ENCODE data around the gene ASPRV1. TPM values are rescaled to one million over a fixed set of nuclear protein-coding genes. Genes with fewer than 3 reads are reported as not detected.
A peak's percentile ranks its signal among the peaks of the same experiment; 100 is the strongest.
"Not testable (repeated sequence)": the region's sequence is repeated elsewhere in the genome, so short reads cannot be mapped to it uniquely, and the experiment has no call there.

ASPRV1 gene
- polyA plus RNA-seq, 3 donors: 4.3 to 5.1 (median 4.4) TPM

DNA sequence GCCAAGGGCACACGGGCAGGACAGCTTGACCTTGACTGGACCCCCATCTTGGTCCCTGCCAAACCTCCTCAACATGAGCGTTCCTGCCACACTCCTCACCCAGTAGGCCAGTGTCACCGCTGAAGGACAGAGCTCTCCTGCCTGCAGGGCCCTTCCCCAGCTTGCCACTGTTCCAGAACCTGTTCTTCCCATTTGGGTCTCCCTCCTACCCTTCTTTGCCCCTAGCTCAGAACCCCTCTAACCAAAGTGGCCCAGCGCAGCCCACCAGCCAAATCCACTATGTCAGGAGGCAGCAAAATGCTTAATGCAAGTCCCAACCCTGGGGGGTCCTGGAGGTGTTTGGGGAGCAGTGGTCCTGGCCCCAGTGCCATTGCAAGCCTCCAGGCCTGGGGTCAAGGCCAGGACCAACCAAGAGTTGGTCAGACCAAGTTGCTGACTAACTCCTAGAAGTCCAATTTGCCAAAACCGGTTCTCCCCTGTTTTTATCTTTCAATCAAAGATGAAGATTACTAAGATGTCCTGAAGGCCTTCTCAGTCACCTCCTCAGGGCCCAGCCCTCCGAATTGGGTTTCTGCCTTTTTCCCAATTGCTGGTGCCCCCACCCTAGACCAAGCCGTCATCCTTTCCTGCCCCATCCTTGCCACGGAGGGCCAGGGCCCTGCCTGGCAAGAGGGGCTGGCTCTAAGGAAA, 4.5 kb upstream of the ASPRV1 start:
- DNase-seq: no peak

DNA sequence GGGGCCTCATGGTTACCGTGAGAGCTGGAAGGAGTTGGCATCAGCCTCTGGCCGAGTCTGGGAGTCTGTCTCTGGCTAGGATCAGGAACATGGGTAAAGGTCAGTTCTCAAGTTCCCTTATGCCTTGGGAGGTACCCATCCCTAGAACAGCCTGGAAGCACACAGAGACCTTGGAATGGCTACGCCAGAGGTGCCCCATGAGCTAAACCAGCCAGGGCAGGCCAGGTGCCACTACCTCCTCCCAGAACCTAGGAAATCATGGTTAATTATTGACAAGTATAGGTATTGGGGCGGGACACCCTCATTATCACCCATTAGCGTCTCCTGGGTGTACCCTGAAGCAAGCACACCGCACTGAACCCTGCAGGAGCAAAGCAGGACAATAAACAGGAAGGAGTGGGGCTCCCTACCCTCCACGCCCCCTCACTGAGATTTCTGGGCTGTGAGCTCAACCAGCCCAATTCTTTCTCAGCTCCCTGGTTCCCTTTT, 3.0 kb upstream of the ASPRV1 start:
- no peak for DNase-seq

DNA sequence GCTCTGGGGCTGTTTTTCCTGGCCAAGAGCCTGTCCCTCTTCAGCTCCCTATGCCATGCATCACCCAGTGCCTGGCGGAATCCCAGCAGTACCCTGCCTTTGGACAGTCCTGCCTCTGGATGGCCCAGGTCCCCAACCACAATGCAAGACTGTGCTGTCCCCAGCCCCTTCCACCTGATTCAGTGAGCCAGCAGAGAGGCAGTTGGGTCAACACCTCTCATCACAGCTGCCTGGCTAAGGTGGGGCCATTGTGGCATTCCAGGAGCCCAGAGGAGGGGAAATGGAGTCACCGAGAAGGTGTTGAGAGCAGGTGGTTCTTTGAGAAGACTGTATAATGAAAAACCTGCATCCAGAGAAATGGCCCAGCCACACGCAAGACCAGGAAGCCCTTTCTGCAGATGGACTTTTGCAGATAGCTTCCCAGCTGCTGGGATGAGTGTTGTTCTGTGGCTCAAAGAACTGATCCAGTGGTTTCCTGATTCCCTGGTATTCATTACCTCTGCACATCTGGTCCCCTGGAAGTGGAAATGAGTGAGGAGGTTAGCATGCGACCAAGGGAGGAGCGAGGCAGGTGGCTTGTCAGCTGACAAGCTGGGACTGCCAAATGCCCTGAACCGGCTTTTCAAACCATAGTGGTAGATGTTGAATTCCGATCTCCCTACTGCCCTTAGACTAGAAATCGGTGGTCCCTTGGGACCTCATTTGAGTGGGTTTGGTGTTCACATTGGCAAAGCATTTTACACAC, 1.7 kb upstream of the ASPRV1 start:
- DNase-seq: no peak

DNA sequence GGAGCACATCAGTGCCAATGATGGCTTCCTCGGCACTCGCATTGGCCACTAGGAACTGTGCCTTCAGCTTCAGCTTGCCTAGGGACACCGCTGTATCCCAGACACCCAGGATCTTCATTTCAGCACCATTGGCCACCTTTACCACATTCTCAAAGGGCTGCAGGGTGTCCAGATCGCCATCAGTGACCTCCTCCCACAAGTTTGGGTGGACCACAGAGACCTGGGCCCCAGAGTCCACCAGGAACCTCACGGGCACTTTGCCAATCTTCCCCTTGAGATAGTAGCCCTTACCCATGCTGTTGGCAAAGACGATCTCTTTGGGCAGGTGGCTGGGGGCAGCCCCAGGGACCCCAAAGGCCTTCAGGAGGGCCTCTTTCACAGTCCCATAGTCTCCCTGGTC, 610 bp downstream of the ASPRV1 start:
- DNase-seq: no peak

DNA sequence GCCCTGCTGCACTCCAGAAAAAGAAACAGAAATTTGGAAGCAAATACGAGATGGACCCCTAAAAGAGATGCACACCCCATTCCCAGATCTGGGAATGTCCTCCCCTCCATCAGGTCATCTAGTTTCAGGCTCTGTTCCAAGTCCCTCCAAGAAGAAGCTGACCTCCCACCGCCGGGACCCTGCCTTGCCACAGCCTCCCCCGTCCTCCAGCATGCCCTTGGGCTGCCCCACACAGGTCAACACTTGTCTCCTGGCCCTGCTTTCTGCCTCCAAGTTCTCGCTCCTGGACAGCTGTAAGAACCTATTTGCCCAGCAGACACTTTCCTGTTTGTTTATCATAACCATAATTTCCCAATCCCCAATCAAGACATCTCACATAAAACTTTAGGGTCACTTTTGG, 2.0 kb downstream of the ASPRV1 start:
- DNase-seq: no peak

DNA sequence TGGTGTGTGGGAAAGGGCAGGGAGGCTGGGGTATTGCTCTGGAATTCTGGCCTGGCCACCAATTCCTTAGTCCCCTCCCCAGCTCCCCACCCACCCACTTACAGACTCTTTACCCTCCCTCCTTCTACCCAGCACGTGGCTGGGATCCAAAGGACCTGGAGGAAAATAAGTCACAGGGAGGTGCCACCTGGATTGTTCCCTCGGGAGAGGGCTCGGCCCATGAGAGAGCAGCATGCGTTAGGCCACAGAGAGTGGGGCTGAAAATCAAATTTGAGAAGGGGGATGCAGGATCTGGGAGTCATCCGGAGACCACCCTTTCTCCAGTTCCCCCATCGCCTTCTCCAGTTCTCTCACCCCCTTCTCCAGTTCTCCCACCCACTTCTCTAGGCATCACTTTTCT, 3.0 kb downstream of the ASPRV1 start:
- no peak for DNase-seq

DNA sequence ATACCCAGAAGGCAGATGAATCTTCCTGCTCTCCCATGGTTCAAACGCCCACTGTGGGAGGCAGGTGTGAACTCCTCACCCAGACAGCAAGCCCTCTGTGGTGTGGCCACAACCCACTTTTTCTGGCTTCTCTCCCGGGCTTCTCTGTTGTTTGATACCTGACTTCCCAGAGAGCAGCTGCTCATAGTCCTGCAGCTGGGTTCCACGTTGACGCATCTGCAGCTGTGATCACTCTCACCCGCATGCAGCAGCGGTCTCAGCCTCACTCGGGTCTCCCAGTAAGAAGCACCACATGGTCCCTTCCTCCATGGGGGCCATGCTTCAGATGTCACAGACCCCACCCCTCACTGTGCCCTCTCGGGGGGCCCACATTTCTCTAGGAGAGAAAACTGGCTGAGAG, 3.5 kb downstream of the ASPRV1 start:
- DNase-seq: no peak

DNA sequence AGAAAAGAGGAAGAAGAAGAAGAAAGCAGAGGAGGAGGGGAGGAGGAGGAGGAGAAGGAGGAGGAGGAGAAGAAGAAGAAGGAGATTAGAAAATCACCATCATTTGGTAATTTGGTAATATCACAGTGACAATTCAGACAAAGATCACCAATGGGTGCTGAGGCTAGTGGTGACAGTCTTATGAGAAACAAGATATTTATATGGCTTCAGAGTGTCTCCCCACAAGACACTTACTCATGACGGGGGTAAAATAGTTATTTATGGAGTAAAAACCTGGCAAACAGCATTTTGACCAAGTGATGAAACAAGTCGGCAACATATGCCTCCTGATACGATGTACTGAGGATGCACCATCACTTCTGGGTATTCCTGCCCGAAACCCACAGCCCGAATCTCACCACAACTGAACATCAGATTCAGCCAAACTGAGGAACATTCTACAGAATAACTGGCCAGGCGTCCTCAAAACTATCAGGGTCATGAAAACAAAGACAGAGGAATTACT, 4.9 kb downstream of the ASPRV1 start:
- DNase-seq: no peak

DNA sequence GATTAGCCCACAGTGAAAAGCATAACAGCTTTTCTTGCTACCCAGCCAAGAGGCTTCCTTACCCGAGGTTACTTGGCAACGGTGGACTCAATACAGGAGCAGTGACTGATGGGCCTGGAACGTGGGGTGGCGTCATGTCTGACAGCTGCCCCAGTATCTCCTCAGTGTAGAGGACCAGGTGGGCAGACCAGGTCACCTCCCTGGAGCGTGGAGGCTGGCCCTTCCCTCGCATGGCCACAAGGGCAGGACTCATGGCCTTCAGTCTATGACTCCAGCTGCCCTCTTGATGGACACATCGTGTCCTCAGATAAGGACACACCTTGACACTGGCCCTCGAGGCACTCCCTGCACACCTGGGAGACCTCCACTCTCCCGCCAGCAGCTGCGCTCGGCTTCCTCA, 6.4 kb downstream of the ASPRV1 start:
- no peak for DNase-seq

DNA sequence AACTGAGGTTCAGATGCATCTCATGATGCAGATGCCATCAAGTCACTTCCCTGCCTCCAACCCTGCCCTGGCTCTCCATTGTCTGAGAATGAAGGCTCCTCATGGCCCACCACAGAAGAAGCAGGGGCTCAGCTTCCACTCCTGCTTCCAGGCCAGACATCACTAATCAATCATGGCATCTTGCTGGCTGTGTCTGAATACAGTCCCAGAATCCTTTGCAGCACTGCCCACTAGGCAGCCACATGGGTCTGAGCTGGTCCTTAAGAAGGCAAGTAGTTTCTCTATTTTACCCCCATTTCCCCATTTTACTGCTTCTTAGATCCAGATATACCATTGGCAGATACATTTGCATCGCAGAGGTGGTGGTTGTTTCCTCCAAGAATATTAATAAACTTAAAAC, 7.3 kb downstream of the ASPRV1 start:
- DNase-seq: no peak

DNA sequence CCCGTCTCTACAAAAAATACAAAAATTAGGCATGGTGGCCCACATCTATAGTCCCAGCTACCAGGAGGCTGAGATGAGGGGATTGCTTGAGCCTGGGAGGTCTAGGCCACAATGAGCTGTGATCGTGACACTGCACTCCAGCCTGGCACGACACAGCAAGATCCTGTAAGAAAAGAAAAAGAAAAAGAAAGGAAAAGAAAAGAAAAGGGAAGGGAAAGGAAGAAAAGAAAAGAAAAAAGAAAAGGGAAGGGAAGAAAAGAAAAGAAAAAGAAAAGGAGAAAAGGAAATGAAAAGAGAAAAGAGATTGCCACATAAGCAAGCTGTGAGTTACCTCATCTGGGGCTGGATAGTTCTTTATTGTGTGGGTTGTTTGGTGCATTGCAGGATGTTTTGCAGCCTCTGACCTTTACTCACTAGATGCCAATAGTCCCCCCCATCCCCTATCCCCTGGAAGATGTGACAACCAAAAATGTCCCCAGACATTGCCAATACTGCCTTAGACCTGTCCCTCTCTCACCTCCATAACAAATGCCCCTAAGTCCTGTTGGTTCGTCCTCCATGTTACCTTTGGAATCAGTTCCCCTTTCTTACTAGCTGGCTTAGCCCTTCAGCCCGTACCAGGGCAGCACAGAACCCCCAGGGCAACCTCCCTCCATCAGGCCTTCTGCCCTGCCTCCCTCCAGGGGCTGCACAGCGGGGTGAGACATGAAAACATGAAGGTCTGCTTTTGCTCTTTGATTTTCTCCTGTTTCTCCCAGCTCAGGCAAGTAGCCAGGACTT, 8.9 kb downstream of the ASPRV1 start:
- no peak for DNase-seq

DNA sequence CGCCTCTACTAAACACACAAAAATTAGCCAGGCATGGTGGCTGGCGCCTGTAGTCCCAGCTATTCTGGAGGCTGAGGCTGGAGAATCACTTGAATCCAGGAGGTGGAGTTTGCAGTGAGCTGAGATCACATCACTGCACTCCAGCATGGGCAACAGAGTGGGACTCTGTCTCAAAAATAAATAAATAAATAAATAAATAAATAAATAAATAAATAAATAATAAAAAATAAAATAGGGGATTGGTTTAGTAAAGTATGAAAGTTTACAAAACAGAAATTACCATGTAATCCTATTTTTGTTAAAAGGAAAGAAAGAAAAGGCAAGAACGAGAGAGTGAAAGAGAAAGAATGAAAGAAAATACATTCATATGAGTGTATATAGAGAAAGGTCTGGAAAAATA, 10.8 kb downstream of the ASPRV1 start:
- DNase-seq: not testable (repeated sequence)

DNA sequence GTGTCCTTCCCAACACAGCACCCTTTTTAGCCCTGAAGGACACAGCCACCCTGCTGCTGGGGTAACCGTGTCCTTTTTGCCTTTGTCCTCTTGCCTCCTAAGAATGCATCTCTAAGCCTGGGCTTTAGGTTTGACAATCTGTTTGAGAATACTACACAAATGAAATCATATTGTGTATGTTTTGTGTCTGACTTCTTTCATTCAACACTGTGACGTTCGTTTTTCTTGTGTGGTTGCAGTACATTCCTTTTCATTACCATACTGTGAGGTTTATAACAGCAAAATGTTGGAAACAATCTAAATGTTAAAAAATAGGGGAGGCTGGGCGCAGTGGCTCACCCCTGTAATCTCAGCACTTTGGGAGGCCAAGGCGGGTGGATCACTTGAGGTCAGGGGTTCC, 11.2 kb downstream of the ASPRV1 start:
- DNase-seq: no peak

DNA sequence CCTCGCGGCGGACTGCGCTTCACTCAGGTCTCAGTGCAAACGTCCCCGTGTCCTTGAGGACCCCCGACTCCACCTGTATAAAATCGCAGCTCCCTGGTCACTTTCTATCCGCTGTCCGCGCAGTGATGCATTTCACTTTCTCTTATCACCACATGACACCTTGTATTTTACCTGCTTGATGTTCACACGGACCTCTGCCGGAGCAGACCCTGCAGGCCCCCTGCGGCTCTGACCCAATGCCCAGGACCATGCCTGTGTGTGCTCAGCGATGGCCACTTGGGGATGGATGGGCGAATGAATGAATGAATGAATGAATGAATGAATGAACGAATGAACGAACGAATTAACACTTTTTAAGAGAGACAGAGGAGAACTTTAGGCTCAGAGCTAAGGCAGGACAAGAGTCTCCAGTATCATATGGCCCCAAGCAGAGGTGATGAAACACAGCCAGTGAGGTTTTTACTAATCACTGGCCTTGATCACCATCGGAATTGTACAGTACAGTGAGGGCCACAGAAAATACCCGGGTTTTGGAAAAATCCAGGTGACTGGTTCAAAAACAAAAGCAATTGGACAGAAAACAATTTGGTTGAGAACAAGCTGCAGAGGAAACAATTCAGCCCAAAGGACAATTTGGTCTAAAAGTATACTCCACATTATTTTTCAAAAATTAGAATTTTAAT, 12.3 kb downstream of the ASPRV1 start:
- no peak for DNase-seq

DNA sequence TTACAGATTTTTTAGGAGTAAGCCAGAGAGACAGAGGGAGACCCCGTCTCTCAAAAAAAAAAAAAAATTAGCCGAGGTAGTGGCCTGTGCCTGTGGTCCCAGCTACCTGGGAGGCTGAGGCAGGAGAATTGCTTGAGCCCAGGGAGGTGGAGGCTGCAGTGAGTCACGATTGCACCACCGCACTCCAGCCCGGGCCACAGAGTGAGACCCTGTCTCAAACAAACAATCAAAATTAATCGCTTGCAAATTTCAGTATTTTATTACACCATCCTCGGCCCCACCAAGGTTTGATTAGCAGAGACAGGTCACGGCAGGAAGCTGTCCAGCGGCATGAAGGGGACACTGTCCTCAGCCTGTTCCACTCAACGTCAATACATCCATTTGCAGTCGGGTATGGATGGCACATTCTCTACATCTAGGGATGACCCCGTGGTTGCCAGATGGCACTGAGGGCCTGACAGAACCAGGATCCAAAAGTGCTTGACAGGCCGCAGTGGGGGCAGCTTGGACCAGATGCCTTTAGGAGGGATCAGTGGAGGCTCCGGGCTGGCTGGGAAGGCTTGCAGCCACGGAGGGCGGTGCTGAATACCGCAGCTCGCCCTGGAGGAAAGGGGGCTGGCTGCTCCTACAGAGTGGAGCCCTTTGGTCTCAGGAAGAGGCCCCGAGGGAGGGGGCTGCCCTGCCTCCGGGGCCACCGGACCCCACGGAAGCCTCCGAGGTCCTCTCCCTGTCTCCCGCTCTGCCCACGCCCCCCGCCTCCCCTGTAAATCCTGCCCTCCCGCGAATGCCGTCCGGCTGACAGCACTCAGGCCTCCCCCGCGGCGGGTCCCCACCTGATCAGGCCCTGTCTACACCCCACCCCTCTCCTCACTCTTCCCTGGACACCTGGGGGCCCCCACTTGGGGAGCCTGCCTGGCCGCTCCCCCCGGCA, 13.1 kb downstream of the ASPRV1 start:
- DNase-seq: peak; percentile 17

DNA sequence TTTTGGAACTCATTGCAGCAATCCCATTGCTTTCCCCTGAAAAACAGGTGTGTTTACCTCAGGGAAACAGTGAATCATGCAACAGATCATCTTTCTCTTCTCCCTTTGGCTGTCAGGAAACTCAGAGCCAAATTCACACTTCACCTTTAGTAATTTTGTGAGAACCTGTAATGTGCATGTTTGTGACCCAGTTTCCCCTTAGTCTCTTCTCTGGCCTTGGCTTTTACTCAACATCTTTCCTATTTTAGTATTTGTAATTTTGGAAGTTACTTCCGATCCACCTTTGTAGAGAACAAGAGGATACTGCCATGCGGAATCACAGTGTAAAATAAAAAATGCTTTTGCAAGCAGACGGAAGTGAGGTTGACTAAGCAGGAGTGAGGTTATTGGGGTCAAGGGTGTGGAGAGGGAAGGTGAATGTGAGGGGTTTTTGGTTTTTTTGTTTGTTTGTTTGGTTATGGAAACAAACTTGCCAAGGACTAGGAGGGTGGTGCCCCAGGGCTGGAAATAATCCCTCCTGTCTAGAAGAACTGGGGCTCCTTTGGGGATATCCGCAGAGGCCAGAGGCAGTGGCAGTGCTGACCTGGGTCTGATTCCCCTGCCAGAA, 14.0 kb downstream of the ASPRV1 start:
- no peak for DNase-seq

DNA sequence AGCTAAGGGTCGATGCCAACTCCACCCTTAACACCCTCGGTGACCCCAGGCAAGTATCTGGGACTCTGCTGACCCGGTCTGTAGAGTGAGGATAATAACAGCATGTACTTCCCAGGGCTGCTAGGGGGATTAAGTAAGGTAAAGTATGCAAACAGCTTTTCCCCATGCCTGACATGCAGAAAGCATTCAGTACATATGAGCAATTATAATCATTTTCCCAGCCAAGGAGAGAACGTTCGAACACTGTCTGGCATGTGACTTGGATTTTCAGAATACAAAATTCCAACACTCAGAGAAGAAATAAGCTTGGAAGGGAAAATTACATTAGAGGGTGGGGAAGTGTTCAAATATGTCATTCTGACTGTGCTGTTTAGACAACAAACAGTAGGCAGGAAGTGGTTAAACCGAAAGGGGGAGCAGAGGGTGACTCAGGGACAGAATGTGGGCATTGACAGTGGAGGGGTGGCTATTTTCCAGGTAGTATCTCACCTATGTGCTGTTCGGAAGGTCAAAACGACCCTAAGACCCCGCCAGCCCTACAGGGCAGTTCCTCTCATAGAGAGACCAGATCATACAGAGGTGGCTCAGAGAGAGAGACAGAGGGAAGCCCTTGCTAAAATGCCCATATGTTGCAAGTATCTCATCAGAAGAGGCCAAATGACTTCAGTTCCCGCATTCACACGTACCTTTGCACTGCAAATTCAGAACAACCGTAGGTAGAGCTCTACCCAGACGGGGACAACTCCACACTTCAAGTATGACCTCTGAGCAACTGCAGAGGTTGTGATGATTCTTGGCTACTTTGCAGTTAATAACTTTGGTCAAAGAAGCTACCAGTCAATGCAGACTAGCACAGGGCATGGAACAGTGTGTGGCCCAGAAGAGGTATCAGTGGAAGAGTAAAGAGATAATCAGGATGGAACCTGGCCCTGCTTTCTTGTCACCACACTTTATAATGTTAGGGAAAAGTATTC, 14.8 kb downstream of the ASPRV1 start:
- no peak for DNase-seq

DNA sequence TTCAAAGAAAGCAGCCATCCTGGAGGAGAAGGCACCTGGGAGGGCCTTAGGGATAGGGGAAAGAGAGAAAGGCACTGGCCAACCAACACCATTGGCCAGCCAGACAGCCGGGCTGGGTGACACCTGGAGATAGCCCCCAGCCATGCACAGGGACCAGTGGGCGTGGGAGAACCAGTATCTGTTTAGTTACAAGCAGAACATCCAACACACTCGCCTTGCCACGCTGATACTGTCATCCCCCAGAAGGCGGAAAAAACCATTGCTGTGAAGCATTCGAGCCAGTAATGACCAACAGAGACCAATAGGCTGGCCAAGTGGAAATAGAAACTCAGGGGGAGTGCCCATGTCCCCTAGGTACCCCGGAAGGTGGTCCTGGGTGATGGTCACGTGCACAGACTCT, 15.5 kb downstream of the ASPRV1 start:
- no peak for DNase-seq

DNA sequence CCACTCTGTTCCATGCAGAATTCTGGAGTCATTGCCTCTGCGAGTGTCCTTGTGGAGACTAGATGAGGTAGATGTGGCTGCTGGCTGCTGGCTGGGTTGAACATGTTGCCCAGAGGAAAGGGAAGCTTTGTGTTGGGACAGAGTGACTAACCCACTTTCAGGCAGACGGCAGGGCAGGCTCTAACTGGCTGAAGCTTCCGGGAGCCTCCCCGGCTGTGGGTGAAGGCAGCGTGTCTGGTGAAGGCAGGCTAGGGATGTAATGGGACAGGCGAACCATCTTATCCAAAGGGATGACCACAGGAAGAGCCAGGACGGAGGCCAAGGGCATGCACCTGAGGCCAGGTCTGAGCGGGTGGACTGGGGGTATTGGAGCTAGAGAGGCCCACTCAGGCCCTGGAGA, 16.0 kb downstream of the ASPRV1 start:
- no peak for DNase-seq
